ENCODE results near the gene LRRC53.

Gene LRRC53, protein sequence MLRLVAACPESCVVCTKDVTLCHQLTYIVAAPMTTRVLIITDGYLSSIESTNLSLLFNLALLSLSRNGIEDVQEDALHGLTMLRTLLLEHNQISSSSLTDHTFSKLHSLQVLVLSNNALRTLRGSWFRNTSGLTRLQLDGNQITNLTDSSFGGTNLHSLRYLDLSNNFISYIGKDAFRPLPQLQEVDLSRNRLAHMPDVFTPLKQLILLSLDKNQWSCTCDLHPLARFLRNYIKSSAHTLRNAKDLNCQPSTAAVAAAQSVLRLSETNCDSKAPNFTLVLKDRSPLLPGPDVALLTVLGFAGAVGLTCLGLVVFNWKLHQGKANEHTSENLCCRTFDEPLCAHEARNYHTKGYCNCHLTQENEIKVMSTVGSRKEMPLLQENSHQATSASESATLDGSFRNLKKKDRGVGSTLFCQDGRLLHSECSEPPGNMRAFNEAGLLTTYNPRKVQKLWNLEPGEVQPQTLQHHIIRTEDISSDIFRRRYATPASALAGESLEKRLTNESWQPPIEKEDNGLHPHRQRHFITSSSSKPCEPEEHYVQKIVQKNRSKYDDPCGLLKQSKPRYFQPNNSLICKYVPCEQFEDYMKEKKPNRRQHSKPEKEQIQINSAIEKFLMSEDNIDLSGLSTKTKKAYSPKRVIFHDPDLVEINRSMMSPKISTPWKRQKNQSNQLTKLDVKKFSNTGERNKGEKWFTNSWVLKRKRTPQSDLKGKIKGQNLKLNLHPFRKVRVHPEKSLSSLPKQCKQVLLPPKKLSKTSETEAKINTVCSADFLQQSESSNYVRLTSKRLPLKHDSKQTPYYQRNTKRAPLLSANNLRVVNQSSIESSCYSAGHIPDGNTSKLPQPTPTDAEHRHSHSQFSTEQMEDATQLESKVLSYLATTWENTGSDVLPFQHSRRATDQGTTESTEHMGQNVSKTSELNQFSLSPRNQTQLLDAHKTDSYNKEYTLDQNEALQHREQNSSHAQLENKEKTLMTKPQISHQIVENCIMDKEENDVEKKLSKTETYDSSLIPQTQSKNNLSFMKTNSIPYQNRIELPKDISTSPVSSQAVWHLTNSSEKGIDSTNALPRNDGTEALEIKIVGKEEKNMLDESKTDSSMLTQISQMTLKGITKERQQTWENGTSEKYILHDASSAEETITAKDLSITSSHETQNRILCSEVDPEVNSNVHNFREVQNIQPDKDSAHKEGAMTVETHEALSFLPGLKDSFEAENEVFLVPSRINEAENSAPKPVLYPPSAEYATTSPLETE

DNA sequence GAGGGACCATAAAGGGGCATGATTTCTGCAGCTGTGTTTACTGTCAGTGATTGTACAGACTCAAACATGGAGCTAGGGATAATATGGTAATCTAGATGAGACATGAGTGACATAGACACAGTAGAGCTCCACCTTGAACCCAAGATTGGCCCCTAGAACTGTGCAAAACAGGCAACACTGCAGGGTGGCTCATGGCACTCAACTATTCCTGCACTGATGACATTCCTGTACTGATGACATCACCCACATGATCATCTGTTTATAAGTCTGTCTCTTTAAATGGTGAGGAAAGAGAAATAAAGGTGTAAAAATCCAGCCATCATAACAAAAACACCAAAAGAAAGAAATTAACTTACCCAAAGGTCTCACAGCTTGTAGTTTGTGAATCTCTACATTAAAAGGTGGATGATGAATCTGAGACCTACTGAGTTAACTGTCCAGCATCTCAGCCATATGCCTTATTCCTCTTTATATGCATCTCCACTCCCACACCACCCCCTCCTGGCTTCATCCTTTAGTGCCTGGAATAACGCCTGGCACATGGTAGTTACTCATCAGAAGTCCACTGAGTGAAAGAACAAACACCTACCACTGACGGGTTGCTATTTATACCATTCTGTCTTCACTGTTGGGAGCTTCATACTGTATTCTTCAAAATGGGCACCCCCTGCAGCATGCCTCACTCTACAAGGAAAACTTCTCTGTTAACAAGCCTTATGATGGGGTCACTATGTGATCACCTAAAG lies at the start of gene LRRC53:
Gene LRRC53, minus strand, starts transcription at position 442 of the 746 bp plus-strand sequence. CDS start 29,262 bp downstream, outside the sequence.
- no peak for DNase-seq (ENCODE audit: low read depth, low spot score)
- no peak within 1 kb of the TSS for H3K4me3 ChIP-seq (ENCODE audit: low read depth, low read length)
- TF ChIP-seq, protein P1, sequence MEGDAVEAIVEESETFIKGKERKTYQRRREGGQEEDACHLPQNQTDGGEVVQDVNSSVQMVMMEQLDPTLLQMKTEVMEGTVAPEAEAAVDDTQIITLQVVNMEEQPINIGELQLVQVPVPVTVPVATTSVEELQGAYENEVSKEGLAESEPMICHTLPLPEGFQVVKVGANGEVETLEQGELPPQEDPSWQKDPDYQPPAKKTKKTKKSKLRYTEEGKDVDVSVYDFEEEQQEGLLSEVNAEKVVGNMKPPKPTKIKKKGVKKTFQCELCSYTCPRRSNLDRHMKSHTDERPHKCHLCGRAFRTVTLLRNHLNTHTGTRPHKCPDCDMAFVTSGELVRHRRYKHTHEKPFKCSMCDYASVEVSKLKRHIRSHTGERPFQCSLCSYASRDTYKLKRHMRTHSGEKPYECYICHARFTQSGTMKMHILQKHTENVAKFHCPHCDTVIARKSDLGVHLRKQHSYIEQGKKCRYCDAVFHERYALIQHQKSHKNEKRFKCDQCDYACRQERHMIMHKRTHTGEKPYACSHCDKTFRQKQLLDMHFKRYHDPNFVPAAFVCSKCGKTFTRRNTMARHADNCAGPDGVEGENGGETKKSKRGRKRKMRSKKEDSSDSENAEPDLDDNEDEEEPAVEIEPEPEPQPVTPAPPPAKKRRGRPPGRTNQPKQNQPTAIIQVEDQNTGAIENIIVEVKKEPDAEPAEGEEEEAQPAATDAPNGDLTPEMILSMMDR (IDR thresholded peaks at IDR 0.05; ENCODE audit: low read depth, low read length): no peak
- in situ Hi-C loops (cut with HindIII; ENCODE audit: low sequenced_read_pairs): no loop called here

DNA sequence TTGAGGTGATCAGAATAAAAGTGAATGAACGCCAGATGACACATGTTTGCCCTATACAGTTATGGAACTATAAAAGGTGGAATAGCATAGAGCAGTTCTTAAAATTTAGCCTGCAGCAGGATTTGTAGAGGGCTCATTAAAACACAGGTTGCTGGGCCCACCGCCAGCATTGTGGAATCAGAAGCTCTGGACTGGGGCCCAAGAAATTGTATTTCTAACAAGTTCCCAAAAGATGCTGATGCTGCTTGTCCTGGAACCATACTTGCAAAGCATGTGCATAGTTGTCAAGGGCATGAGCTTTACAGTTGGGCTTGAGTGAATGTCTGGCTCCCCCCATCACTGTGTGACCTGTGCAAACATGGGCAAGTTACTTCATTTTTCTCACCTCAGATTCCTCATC lies 37.5 kb upstream of the LRRC53 start:
- no peak for DNase-seq (ENCODE audit: low read depth, low spot score)
- no peak overlapping the region for H3K4me3 ChIP-seq (ENCODE audit: low read depth, low read length)
- in situ Hi-C loops (cut with HindIII; ENCODE audit: low sequenced_read_pairs): no loop called here
- TF ChIP-seq, protein P1 (IDR thresholded peaks at IDR 0.05; ENCODE audit: low read depth, low read length): no peak

DNA sequence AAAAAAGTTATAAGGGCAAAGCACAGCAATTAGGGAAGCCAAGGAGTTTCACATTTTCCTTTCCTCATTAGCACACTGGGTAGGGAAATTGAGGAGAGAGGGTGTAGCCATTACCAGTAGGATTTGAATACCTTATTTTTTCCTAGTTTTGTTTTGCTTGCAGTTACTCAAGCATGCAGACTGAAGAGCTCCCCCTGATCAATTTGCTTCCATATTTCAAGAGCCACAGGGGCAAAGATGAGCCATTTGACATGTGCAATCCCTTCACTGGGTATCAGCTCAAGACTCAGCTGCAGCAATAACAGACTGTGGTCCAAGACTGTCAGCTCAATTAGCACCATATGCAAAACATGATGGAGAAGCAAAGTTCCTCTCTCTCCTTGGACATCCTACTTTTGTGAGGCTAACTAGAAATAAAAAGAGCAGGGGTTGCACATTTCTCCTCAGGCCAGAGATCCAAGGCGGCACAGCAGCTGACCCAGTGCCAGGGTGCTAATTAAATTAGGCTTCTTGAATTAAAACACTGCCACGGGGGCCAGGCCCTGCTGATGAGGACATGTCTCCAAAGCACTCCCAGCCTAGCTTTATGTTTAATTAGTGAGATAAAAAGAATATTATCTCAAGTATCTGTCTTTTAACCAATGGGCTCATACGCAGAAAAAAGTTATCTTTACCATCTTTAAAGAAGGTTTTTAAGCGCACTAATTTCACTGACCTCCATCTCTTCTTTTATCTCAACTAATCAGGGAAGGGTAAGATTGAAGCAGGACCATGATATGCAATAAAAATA lies 36.7 kb upstream of the LRRC53 start:
- no peak for DNase-seq (ENCODE audit: low read depth, low spot score)
- TF ChIP-seq, protein P1 (IDR thresholded peaks at IDR 0.05; ENCODE audit: low read depth, low read length): no peak
- H3K4me3 ChIP-seq (ENCODE audit: low read depth, low read length): no peak overlapping the region
- in situ Hi-C loops (cut with HindIII; ENCODE audit: low sequenced_read_pairs): no loop called here

DNA sequence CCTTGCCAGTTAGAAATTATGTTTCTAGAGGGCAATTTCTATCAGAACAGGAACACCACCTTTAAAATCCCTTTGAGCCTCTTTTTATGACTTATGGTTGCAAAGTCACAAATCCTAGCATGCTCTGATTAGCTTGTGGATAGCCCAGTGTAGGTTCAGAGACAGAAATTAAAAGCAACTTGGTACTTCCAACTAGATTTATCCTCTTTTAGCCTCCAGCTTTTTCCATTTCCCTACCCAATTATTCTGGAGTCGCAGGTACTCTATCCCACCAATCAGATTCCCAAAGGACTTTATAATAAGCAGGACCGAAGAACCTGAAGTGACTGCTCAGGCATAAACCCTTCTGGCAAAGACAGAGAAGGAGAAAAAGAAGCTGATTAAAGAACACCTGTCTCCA lies 33.4 kb upstream of the LRRC53 start:
- TF ChIP-seq, protein P1 (IDR thresholded peaks at IDR 0.05; ENCODE audit: low read depth, low read length): no peak
- DNase-seq (ENCODE audit: low read depth, low spot score): no peak
- H3K4me3 ChIP-seq (ENCODE audit: low read depth, low read length): no peak overlapping the region
- in situ Hi-C loops (cut with HindIII; ENCODE audit: low sequenced_read_pairs): no loop called here

DNA sequence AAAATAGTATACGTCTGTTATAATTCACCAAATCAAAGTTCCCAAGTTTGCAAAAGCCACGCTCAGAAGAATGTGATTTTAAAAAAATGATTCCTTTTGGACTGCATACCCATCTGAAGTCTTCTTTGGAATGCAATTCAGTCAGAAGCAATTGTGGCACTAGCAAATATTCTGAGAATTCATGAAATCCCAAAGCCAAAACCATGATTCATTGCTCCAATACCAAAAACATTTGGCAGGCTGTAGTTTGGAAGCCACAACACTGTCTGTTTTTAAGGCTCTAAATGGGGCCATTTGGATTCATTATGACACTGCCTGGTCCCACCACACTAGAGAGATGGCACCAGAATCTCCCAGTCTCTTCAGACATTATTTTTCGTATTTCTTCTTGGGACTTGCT lies 21.8 kb upstream of the LRRC53 start:
- no peak overlapping the region for H3K4me3 ChIP-seq (ENCODE audit: low read depth, low read length)
- peak; percentile 53 for DNase-seq (ENCODE audit: low read depth, low spot score)
- TF ChIP-seq, protein P1 (IDR thresholded peaks at IDR 0.05; ENCODE audit: low read depth, low read length): no peak
- in situ Hi-C loops (cut with HindIII; ENCODE audit: low sequenced_read_pairs): no loop called here
